ENCODE data around the gene NEURL3.
"Not testable (repeated sequence)": the region's sequence is repeated elsewhere in the genome, so short reads cannot be mapped to it uniquely, and the experiment has no call there.

The NEURL3 gene, protein sequence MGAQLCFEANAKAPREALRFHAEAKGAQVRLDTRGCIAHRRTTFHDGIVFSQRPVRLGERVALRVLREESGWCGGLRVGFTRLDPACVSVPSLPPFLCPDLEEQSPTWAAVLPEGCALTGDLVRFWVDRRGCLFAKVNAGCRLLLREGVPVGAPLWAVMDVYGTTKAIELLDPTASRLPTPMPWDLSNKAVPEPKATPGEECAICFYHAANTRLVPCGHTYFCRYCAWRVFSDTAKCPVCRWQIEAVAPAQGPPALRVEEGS

DNA sequence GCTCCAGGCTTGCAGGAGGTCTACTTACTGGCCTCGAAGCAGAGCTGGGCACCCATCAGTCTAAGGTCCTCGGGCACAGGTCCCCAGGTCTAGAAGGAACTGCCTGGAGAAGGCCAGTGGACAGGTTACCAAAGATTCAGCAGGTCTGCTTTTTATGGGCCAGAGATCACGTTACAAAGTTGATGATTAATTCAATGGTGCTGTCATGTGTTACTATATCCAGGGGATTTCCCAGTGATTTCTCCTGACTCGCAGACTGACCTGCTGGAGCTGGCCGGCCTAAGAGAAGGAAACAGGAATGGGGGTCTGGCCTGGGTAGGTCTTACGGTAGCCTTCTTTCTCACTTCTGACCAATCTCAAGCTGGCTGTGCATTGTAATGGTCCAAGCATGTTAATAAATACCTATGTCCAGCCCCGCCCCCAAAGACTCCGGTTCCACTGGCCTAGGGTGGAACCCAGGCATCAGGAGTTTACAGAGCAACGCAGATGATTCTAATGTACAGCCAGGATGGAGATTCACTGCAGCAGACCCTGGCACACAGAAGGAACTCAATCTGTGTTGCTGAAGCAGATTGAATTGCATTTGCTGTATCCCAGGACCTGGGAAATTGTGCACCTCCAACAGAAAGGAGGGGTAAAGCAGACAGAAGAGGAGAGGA lies at the start of gene NEURL3:
NEURL3 (minus strand) TSS at position 127 of the 659 bp plus-strand sequence; CDS start at position 56, 71 bp downstream.
- no peak for DNase-seq

DNA sequence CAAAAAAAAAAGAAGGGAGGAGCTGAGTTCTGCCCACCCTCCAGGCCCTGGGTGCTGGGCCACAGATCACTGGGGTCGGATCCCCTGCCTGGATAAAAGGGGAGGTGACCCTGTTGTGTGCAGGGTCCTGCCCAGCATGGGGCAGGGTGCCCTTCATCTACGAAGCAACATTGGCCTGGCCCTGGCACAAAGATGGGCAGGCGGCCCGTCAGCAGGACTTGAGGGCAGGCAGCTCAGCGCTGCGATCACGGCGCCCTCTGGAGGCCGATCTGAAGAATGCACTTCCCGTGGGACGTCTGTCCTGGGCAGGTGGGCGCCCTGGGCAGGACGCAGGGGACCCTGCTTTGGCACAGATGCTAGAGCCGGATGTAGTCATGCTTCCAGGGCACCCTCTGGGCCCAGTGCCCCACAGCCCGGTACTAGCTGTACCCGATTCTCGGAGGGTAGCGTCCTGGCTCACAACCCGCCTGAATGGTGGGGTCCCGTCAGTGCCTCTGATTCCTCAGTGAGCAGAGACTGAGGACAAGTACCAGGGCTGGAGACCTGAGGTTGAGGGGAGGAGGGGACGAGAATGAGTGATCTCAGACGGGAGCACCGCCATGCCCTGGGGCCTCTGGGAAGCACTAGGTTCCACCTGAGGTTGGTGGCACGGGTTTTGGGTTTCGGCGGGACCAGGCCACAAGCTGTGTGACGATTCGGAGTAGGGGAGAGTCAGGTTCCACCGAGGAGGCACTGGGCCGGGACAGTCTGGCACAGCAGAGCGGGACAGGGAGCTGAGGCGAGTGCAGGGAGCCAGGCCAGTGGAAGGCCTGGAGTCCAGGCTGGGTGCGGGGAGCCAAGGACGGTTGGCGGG lies 49.4 kb upstream of the NEURL3 start:
- peak; percentile 82 for DNase-seq

DNA sequence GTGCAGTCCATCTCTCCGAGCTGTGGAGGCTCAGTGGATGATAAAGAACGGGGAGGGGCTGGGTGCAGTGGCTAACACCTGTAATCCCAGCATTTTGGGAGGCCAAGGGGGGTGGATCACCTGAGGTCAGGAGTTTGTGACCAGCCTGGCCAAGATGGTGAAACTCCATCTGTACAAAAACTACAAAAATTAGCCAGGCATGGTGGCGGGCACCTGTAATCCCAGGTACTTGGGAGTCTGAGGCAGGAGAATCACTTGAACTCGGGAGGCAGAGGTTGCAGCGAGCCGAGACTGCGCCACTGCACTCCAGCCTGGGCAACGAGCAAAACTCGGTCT lies 48.8 kb upstream of the NEURL3 start:
- DNase-seq, result not testable (repeated sequence)

DNA sequence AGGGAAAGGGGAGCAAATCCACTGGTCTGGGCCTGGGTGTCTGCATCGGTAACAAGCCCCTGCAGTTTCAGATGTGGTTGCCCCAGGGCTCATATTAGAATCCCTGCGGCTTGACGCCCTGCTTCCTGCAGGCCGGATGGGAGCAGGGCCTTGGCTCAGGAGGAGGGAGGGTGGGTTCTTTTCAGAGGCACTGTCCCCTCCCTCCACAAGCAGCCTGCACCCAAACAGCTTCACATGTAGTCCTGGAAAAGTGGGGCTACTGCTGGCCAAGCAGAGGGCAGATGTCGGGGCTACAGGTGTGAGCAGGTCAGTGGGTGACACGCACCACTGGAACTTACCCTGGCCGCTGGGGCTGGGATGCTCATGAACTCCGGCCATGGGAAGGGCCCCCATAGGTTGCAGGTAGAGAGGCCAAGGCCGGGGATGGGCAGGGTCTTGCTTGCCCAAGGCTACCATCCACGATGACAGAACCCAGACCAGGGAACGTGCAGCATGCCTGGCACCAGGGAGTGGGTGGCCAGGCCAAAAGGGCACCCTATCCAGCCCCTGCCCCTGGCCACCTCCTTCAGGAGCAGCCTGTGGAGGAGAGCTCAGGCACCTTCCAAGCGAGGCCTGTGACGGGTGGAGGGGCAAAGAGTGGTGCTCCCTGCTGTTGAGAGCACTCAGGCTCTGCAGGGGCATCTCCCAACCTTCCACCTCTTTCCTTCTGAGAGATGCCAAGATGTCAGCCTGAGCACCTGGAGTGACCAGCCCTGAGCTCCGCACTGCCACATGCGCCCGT lies 48.2 kb upstream of the NEURL3 start:
- no peak for DNase-seq

DNA sequence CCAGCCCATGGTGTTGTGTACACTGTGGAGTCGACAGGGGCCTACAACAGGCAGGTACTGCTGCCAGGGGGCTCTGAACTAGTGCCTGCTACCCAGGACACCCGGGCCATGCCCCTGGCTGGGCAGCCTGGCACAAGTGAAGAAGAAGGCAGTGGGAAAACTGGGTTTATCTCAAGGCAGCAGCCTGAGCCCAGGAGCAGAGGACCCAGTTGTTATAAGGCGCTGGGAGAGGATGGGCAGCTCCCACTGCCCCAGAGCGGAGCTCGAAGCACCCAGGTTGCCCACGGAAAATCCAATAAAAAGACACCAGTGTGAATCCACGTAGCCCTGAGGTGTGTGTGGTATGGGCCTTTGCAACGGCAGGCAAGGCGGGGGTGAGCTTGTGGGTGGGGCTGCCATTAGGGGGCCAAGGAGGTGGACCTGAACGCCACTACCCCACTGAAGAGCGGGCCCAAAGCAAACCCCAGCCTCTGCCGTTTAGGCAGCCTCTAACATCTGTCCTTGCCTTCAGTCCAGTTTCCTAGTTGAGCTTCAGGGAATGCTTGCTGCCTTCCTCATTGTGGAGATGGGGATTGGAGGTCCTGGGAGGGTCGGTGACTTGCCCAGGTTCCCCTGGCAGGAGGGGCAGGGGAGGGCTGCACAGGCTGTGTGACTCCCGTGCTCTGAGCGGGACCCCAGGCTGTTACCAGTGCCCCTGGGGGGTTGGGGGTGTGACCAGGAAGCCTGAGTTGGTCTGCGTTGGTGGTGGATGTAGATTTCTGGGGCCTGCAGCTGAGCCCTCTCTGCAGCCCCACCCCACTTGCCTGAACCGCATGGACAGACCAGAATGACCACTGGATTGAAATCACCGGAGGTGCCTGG lies 47.4 kb upstream of the NEURL3 start:
- DNase-seq, result peak; percentile 27

DNA sequence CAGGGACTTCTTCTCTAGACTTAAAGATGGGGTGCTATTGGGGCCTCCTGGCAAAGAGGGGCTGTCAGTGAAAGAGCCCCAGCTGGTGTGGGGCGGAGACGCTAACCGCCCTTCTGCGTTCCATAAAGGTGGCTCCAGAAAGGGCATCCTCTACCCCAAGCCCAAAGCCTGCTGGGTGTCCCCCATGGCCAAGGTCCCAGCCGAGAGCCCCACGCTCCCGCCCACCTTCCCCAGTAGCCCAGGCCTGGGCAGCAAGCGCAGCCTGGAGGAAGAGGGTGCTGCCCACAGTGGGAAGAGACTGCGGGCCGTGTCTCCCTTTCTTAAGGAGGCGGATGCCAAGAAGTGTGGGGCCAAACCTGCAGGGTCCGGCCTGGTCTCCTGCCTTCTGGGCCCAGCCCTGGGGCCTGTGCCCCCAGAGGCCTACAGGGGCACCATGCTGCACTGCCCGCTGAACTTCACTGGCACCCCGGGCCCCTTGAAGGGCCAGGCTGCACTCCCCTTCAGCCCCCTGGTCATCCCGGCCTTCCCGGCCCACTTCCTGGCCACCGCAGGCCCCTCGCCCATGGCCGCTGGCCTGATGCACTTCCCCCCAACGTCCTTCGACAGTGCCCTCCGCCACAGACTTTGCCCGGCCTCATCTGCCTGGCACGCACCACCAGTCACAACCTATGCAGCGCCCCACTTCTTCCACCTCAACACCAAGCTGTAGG lies 46.6 kb upstream of the NEURL3 start:
- no peak for DNase-seq

DNA sequence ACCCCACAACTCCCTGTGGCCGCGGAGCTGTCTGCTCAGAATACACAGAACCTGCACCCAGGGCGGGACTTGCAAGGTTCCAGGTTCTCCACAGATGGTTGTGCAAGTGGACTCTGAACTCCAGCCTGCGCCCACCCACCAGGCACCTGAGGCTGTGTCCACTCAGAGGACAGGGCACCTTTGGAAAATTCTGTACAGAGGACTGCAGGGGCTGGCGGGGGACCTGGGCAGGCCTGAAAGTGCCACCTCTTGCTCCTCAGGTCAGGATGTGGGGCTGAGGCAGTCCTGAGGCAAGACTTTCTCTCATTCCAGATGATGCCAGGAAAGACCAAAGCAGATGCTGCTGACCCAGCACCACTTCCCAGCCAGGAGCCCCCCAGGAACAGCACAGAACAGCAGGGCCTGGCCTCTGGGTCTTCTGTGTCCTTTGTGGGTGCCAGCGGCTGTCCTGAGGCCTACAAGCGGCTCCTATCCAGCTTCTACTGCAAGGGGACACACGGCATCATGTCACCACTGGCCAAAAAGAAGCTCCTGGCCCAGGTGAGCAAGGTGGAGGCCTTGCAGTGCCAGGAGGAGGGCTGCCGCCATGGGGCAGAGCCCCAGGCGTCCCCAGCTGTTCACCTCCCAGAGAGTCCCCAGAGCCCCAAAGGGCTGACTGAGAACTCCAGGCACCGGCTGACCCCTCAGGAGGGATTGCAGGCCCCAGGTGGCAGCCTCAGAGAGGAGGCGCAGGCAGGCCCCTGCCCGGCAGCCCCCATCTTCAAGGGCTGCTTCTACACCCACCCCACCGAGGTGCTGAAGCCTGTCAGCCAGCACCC lies 45.8 kb upstream of the NEURL3 start:
- peak; percentile 6 for DNase-seq

DNA sequence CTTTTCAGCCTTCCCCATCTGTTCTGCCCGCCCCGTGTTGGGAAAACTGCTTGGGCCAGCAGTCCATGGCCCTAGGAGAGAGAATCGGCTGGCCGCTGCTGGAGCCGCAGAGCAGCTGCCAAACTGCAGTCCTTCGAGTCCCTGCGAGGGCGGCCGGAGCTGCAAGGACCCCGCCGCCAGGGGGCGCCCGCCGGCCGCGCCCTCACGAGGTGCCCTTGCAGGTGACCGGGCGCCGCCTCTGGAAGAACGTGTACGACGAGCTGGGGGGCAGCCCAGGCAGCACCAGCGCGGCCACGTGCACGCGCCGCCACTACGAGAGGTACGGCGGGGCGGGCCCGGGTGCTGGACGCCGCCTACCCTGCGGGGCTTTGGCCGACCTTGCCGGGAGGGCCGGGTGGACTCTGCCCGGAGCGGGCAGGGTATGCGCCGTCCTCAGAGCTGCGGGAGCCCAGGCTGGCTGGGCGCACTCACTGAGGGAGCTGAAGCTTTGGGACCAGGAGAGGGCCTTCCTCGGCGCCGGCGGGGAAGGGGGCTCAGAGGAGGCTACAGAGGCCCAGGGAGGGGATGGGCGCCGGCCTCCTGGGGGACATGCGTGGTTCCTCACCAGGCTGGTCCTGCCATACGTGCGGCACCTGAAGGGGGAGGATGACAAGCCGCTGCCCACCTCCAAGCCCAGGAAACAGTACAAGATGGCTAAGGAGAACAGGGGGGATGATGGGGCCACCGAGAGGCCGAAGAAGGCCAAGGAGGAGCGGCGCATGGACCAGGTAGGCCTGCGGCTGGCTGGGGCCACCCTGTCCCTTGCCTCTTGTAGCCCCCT lies 45.0 kb upstream of the NEURL3 start:
- peak; percentile 53 for DNase-seq

DNA sequence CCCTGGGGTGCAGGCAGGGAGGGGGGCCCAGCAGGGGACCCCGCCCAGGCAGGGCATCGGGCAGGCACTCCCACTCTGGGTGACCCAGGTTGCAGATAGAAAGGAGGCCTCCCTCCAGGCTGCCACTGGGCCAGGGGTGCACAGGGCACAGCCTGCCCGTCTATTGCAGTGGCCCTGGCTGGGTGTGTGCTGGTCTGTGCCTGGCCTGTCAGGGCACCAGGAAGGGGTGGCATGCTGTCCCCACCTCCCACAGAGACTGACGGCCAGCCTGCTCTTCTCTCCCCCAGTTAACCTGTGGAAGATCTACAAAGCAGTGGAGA lies 44.3 kb upstream of the NEURL3 start:
- DNase-seq, result no peak

DNA sequence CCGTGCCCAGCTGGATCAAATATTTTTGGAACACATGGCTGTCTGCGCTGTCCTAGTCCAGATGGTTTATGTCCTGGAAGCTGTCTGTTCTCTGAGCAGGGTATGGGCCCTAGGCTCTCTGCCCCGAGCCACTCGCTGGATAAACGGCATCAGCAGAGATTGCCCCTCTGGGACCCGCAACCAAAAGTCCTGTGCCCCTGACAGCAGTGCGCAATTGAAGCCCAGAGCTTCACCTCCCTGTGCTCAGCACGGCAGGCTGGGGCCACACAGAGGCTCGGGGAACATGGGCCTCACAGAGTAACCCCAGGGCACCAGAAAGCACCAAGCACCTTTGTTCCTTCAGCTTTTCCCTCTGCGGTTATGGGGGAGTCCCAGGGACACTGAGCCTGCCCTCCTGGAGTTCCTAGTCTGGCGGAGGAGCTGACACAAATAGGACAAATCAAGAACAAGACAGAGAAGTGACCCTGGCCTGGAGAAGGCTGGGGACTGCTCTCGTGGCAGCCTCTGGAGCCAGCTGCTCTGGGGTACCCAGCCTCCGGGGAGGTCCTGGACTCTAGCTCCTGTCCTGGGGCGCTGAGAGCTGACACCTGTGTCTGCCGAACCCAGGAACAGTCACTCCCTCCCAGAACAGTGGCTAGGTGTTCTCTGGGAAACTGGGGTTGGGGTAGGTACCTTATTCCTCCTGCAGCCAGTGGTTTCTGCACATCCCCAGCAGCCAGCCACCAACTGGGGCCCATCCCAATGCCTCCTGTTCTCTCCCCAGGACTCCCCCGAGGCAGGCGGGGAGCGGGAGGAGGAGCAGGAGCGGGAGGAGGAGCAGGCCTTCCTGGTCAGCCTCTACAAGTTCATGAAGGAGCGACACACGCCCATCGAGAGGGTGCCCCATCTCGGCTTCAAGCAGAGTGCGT lies 43.7 kb upstream of the NEURL3 start:
- peak; percentile 2 for DNase-seq

DNA sequence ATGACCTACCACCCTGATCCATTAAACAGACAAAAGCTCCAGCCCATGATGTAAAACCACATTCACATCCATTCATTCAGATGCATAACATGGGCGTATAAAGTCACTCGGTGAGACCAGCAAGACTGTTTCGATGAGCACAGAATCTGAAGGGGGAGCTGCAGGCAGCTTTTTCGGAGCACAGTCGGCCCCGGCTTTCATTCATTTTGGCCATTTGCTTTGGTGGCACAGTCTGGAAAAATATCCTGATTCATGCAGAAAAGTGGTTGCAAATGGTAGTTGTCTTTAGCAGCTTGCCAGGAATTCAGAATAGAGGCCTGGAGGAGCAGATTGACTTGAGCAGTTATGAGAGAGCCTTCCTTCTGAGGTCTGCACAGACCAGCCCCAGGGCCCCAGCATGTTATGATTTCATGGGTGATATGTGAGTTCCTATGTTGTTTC lies 42.6 kb upstream of the NEURL3 start:
- DNase-seq, result no peak

DNA sequence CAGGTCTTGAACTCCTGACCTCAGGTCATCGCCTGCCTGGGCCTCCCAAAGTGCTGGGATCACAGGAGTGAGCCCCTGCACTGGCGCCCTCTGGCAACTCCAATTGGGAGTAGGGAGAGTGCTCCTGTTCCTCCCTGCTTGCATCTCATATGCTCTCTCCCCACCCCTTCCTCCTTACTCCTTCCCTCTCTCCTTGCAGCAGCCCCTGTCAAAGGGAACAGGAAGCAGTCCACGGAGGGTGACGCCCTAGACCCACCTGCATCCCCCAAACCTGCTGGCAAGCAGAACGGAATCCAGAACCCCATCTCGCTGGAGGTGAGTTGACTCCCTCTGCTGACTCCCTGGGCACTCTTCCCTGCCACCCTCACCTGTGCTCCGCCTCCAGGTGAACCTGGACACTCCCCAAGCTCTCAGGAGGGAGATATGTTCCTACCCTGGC lies 42.1 kb upstream of the NEURL3 start:
- DNase-seq, result peak; percentile 4

DNA sequence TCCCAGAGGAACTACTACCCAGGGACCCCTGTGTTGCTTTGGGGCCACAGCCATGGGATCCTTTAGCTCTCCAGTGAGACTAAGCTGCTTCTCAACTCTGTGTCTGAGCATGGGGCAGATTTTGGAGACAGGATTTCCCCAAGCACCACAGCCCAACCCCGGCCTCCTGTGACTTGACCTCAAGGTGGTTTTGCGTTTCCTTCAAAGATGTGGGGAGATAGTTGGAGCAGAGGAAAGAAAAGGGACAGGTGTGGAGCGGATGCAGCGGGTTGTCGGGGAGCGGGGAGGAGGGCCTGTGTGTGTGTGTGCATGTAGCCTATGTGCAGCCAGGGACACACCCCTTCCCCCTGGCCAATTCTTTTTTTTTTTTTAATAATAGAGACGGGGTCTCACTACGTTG lies 41.6 kb upstream of the NEURL3 start:
- DNase-seq, result peak; percentile 2

DNA sequence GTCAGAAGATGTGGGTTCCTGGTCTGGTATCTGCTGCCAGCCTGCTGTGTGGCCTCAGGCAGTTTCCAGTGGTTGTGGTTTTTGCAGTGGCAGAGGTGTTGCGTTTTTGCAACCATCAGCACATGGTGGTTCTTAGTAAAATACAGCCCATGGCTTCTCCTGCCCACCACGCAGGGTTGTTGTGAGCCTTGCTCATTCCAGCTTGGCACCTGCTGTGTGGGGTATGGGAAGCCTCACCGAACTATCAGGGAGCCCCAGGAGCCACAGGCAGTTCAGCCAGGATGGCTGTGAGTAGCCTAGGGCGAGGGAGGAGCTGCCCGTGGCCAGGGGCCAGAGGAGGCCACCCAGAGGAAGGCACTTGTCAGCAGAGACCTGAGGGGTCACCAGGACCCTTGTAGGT lies 41.2 kb upstream of the NEURL3 start:
- DNase-seq, result peak; percentile 76

DNA sequence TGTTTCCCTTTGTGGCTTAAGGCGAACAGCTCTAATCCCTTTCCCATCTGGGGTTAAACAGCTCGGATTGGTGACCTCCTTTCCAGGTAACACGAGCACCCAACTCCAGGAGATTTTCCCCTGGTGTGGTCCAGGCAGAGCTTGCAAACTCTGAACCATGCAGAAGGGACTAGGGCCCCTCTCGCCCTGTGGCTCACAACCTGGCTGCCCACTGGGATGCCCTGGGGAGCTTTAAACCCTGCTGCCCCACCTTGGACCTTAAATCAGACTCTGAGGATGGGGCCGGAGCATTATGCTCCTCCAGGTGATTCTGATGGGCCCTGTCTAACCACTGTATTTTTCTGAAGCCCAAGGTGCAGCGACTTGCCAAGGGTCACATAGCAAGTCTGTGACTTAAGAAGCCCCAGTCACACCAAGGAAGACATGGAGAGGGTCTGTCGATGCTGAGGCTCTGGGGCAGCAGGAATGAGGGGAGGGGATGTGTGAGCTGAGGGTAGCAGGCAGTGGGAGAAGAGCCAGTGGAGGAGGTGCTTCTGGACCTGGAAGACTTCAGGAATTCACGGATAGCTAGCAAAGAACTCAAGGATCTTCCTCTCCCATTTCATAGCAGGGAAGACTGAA lies 37.3 kb upstream of the NEURL3 start:
- DNase-seq, result peak; percentile 9

DNA sequence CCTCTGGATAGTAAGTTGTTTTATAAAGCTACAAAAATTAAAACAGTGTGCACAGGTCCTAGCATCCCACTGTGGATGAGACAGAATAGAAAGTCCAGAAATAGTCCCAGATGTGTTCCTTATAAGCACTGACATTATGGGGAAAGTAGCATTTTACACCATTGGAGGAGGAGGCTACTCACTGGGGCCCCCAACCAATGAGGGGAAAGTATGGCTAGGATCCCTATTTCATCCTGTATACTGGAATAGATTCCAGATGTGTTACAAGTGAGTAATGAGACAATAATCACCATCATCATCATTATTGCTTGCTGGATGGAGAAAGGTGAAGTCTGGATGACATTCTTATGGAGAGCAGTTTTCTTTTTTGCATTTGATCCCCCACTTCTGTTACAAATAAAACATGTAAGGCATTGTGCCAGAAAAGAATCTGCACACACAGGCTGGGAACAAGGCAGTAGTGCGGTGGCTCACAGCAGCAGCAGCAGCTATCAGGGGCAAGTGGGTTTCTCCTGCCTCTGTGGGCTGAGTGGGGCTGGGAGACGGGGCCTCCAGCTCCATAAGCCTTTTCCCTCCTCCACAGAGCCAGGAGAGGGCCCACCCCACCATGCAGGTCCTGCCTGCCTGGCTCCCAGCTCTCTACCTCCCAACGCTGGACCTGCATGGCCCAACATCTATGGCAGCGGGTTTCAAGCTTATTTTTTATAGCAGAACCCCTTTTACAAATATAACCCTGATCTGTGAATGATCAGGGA lies 36.4 kb upstream of the NEURL3 start:
- DNase-seq, result peak; percentile 2

DNA sequence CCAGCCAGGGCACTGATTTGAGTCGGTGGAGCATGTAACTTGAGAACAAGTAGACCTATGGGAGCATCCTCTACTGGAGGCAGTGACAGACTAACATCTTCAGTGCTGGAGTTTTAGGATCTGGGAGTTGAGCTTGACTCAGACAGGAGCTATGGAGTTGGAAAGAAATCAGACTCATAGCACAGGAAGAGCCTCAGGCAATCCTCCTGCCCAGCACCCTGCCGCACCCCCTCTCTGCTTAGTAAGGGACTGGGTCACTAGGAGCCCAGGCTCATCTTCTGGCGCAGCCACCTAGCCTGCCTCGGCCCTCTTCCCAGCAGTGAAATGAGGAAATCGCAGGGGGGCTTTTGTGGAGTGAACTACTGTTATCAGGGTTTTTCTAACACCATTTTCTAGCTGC lies 35.0 kb upstream of the NEURL3 start:
- DNase-seq, result peak; percentile 14
